Inflammatory macrophage treated with lipopolysaccharide for 4 hours (primary cell): ENCODE results near the gene PCDH11X.
"Not testable (repeated sequence)": the region's sequence is repeated elsewhere in the genome, so short reads cannot be mapped to it uniquely, and the experiment has no call there.

Experiments
- DNase-seq: peaks from one replicate; pipeline ENCODE4 v3.0.0-alpha.2; 2020

The PCDH11X gene, protein sequence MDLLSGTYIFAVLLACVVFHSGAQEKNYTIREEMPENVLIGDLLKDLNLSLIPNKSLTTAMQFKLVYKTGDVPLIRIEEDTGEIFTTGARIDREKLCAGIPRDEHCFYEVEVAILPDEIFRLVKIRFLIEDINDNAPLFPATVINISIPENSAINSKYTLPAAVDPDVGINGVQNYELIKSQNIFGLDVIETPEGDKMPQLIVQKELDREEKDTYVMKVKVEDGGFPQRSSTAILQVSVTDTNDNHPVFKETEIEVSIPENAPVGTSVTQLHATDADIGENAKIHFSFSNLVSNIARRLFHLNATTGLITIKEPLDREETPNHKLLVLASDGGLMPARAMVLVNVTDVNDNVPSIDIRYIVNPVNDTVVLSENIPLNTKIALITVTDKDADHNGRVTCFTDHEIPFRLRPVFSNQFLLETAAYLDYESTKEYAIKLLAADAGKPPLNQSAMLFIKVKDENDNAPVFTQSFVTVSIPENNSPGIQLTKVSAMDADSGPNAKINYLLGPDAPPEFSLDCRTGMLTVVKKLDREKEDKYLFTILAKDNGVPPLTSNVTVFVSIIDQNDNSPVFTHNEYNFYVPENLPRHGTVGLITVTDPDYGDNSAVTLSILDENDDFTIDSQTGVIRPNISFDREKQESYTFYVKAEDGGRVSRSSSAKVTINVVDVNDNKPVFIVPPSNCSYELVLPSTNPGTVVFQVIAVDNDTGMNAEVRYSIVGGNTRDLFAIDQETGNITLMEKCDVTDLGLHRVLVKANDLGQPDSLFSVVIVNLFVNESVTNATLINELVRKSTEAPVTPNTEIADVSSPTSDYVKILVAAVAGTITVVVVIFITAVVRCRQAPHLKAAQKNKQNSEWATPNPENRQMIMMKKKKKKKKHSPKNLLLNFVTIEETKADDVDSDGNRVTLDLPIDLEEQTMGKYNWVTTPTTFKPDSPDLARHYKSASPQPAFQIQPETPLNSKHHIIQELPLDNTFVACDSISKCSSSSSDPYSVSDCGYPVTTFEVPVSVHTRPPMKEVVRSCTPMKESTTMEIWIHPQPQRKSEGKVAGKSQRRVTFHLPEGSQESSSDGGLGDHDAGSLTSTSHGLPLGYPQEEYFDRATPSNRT (N-terminal part only)

DNA sequence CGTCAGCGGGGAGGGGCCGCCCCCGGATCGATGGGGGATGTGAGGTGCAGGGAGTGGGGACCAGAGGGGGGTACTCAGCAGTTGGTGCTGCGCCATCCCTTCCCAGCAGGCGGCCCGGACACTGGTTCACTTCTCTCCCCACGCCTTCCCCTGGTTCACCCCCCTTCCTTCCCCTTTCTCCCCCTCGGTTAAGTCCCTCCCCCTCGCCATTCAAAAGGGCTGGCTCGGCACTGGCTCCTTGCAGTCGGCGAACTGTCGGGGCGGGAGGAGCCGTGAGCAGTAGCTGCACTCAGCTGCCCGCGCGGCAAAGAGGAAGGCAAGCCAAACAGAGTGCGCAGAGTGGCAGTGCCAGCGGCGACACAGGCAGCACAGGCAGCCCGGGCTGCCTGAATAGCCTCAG lies at the start of gene PCDH11X:
PCDH11X (plus strand) TSS at position 241 of the 400 bp plus-strand sequence. CDS start 56,130 bp downstream, outside the sequence.
- not testable (repeated sequence) for DNase-seq

DNA sequence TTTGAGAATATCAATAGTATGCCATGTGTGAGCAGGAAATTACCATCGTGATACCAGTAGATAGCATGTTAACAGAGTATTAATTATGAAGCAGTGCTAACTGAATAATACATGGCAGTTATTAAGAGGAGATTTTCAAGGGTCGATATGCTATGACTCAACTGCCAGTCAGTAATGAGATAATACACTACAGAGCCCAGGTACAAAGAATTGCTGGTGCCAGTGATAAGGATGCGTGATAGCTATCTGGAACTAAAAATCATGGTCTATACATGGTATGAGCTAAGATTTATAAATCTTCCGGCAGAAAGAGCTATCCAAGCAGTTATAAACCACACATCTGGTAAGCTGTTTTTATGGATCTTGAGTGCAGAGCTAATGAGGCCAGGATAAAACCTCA lies 31.7 kb upstream of the PCDH11X start:
- not testable (repeated sequence) for DNase-seq

DNA sequence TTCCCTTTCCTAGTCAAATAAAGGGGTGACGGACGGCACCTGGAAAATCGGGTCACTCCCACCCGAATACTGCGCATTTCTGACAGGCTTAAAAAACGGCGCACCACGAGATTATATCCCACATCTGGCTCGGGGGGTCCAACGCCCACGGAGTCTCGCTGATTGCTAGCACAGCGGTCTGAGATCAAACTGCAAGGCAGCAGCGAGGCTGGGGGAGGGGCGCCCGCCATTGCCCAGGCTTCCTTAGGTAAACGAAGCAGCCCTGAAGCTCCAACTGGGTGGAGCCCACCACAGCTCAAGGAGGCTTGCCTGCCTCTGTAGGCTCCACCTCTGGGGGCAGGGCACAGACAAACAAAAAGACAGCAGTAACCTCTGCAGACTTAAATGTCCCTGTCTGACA lies 26.2 kb upstream of the PCDH11X start:
- DNase-seq, result not testable (repeated sequence)

DNA sequence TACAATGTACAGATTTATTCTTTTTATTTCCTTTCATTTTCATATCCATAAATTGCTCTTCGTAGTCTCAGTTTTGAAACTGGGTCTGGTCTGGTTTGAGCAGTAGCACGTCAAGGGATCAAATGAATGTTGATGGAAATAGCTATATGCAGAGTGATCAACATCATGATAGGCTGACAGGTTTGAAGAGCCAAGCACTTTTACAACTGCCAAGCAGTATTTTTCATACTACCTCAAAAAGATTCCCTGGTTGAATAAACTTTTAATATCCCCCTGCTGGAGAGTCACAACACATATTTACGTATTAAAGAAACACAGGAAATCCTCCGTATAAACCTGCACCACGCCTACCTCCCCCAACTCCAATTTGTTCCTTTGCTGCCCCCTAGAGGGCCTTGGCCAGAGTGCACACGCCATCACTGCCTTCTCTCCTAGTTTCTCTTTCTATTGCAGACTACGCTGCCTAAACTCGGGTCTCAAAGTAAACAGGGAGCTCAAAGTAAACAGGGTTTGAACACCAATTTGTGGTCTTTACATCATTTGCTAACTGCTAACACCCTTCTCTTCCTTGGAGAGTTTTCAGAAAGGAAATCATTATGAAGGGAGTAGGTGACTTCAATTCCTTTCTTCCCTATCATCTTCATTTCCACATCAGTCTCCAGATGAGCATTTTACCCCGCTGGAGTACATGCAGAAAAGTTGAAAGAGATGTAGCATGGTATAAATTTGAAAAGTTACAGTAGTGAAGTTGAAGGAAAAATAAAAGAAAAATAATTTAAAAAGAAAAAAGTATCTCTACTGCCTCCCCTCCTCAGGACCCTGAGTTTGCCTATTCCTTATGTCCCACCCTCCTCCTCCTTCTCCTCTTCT lies 8.3 kb upstream of the PCDH11X start:
- DNase-seq, result not testable (repeated sequence)

DNA sequence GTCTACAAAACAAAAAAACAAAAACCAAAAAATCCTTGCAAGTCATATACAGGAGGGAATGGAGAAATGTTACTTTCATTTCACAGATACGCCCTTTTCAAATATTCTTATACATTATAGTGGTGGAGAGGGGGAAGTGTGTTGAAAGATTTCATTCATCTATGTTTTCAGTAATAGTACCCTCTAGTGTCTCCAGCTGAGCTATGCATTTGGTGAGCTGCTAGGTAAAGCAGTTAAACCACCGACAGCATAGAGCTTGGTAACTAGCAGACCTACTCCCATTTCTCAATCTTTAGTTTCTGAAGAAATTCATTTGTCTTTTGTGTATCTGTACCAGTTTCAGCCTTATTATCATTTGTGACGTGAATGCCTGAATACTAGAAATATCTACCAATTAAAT lies 5.2 kb upstream of the PCDH11X start:
- not testable (repeated sequence) for DNase-seq

DNA sequence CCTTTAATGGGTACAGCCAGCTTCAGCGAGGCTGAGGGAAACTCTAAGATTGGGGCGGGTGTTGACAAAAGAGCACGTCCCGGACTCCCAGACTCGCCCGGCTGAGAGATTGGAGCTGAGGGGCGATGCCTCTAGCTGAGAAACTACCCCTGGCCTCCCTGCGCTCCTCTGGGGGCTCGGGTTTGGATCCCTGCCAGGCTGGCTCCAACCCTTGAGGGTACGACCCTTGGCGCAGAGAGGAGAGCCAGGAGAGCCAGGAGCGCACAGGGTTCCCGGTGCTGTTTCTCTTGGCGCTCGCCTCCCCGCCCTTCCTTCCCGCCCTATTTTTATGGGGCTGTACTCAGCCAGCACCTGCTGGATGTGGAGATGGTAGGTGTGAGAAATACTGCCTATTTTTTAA lies 833 bp downstream of the PCDH11X start:
- not testable (repeated sequence) for DNase-seq

DNA sequence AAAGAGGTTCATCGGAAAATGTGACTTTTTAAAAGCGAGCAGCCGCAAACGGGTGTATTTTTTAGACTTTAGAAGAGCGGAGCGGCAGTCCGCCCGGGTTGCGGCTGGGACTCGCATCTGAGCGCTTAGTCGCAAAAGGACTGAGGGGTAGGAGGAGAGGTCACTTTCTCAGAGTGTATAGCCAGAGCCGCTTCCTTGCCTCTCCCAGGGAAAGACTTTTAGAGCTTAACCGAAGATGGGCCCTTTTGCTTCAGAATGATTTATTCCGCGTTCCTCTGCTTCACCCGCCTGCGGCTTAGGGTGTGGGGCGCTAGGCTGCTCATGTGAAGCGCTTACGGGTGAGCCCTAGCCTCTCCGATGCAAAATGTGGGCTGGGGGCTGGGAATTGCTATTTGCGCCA lies 1.5 kb downstream of the PCDH11X start:
- DNase-seq, result not testable (repeated sequence)

DNA sequence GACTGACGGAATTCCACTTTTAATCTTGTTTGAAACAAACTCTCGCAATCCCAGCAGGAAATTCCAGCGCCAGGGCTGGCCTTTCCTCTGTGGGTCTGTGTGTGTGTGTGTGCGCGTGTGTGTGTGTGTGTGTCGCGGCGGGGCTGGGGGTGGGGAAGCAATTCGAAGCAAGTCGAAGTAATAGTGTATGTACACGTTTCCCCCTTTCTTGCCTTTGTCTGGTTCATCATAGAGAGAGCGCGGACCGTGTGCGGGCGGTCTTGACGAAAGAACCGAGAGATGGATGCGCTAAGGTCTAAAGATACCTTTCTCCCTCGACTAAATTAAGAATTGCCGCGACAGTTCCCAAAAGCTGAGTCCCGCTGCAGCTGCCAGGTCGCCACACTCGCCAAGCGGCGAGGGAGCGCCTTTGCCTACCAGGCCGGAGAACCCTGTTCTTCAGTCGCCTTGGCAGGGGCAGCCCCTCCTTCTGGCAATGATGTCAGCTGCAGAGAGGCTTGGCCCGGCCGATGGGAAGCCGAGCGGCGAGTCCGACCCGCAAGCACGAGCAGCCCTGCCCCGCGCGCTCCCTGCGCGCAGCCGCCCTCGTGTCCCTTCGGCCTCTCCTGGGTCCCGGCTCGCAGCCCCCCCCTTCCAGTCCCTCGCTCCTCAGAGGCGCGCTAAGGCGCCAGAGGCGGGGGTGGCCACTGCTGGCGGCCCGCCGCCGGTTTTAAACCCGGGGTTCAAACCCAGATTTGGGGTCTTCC lies 2.6 kb downstream of the PCDH11X start:
- DNase-seq, result not testable (repeated sequence)

DNA sequence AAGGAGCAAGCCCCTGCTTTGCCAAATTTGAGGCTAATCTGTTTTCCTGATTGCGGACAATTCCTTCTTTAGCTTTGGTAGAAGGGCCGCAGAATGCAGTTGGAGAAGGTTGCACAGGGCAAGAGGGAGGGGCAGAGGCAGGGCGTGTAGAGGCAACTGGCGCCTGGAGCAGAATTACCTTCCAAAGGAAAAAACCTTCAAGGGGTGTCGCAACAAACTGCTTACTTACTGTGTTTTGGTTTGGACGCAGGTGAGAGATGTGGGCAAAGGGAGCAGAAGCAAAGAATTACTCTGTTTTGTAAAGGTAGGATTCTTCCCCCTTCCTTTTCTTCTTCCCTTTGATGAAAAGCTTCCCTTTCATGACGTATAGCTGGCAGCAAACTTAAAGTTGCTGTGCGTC lies 3.6 kb downstream of the PCDH11X start:
- DNase-seq, result not testable (repeated sequence)

DNA sequence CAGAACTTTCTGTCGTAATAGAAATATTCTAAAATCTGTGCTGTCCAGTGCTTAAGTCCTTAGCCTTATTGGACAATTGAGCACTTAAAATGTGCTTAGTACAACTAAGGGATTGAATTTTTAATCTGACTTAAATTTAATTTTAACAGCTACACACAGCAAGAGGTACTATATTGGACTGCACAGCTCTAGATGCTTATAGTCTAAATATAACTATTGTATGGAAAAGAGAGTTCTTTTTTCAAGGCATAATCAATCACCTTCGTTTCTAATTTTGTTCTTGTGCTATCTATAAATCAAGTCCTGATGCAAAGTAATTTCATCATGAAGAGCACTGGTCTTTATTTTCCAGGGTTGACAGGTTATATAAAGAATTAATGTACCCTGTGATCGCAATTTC lies 38.4 kb downstream of the PCDH11X start:
- not testable (repeated sequence) for DNase-seq

DNA sequence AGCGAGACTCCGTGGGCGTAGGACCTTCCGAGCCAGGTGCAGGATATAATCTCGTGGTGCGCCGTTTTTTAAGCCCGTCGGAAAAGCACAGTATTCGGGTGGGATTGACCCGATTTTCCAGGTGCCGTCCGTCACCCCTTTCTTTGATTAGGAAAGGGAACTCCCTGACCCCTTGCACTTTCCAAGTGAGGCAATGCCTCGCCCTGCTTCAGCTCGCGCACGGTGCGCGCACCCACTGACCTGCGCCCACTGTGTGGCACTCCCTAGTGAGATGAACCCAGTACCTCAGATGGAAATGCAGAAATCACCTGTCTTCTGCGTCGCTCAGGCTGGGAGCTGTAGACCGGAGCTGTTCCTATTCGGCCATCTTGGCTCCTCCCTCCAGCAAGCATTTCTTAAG lies 46.1 kb downstream of the PCDH11X start:
- DNase-seq, result not testable (repeated sequence)
